Medulla oblongata (tissue), 1 donor: ENCODE data around the gene ZFYVE19.

ENCODE experiments used
- DNase-seq: peaks from one replicate; pipeline ENCODE4 v3.0.0-alpha.2; 2015; ENCODE audit errors: extremely low spot score

Gene ZFYVE19

DNA sequence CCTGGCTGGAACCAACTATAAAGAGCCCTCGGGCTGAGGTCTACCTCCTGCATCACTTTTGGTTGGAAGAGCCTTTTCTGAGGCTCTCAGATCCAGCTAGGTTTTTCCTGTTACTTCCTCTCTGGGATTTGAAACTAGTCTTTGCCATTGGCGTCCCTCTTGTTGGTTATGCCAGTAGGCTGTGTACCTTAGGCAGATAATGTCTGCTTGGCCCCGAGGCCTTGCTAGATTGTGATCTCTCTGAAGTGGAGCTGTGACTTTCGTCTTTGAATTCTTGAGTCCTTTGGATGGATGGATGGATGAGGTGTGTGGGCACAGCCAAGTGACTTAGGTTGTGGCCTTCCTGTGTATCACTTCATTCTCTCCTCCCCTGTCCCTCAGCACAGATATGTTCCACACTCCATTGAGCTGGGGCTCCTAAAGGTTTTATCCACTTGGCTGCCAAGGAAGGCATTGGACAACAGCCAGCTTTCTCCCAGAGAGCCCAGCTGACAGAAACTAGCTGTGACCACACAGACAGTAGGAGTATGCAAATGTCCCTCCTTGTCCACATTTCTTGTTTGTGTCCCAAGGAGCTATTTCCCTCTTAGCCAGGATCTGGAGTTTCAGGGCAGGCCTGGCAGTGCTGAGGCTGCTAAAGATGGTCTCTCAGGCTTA lies 8.3 kb downstream of the ZFYVE19 start:
- DNase-seq: peak; percentile 67

DNA sequence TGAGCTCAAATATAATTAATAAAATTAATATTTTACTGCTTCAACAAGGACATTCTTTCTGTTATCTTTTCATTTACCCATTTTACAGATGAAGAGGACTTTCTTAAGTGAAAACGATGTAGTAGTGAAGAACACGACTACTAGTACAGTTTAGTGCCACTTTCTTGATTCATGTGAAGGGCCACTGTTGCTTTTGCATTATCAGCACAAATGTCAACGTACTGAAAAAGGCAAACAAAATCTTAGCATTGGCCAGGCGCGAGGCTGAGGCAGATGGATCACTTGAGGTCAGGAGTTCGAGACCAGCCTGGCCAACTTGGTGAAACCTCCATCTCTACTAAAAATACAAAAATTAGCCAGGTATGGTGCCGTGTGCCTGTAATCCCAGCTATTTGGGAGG lies 12.2 kb downstream of the ZFYVE19 start:
- DNase-seq: no peak

DNA sequence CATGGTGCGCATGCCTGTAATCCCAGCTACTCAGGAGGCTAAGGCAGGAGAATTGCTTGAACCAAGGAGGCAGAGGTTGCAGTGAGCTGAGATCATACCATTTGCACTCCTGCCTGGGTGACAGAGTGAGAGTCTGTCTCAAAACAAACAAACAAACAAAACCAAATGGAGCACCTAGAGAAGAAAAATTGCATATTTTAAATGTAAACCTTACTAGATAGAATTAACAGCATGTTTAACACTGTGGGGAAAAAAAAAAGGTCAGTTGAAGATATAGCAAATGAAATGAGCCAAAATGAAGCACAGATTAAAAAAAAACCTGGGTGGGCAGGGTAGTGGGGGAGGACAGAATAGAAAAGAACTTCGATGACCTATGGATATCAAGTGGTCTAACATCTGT lies 14.3 kb downstream of the ZFYVE19 start:
- DNase-seq: no peak

DNA sequence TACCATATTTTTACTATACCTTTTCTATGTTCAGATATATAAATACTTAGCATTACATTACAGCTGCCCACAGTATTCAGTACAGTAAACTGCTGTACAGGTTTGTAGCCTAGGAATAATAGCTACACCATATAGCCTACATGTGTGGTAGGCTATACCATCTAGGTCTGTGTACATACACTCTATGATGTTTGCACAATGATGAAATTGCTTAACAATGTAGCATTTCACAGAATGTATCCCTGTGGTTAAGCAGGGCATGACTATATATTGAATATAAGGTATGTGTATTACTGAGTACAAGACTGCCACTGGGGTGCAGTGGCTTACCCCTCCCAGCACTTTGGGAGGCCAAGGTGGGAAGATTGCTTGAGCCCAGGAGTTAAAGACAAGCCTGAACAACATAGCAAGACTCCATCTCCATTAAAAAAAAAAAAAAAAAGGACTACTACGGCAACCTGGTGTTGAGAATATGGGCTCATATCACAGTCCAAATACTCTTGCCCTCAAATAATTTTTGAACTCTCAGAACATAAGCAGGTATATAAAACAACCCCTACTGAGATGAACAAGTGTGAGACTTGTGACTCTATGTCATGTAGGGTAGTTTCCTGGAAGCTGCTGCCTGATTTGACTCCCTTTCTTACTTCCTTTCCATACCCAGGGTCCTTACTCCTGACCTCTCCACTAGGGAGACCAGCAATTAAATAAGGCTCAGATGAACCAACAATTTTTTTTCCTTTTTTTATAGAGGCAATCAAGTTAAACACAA lies 16.9 kb downstream of the ZFYVE19 start:
- no peak for DNase-seq

DNA sequence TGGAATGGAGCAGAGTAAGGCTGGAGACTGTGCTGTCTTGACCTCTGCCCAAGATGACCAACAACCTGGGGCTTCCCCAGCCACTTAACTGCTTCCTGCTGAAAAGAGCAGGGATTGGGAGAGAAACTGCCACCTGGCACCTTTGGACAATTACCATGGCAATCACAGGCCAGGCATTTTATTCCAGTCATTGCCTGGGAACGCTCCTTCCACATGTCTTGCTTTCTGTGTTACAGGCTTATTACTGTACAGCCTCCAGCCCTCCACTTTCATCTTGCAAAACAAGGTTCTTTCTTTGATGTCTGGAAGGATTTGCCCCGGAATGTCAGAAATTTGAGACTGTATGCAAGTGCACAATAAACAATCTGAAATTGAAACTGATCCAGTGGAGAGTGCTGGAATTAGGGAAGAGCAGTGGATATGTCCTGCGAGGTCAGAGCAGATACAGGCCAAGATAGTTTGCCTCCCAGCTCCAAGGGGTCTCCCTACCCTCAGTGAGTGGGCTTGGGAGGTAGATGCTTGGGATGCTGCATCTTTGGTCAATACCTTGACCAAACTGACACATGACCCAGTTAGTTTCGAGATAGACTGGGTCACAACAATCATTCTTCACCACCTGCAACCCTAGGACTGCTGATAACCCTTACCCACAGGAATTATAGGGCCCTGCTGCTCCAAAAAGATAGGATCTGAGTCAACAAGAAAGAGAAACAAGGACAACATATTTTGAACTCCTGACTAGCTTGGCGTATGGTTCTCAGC lies 19.0 kb downstream of the ZFYVE19 start:
- no peak for DNase-seq

- DNase-seq: no peak
Measured at GRCh38 chr15:40826423-40827075, 19.7 kb downstream of the ZFYVE19 start.

DNA sequence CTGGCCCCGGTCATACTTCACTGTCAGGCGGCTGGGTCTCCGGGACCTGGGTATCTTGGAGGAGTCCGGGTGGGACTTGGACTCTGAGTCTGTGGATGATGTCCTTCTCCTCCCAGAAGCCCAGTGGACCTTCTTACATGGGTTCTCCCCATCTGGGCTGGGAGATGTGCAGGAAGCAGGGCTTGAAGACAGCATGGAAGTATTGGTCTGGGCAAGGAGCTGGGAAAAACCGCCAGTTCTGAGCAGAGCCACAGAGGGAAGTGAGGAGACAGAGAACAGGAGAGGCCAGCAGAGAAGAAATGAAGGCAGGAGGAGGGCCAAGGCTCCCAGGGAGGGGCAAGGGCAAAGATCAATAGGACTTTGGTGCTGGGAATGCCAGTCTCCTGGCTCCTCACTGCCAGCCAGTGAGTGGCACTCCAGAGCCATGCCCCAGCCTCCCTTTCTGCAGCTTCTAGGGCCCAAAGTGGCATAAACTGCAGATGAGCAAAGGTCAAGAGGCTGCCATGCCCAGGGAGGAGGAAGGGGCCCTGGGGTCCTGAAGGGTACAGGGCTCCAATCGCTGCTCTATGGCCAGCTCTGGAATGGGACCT lies 21.7 kb downstream of the ZFYVE19 start, which contains the start of gene PPP1R14D:
TSS of gene PPP1R14D (minus strand) at position 262 of the 590 bp plus-strand sequence. CDS start at position 195, 67 bp downstream.
- DNase-seq: no peak

DNA sequence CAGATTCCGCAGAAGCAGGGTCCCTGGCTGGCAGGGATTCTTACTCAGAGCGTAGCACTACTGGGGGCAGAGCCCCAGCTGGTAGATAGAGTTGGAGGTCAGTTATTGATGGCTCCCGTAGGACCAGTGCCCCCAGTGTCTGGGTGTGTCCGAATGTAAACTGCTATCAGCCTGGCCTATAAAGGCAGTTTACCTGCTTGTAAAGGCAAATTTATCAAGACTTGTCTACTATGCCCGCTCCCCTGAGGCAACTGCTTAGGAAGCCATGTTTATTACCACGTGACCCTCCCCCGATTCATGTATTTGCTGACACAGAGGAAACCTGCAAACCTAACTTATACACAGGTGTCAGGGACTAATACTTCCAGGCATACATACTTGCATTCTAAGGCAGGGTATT lies 22.2 kb downstream of the ZFYVE19 start:
- DNase-seq: no peak

GRCh38 chr15:40830884-40831283 lies 24.0 kb downstream of the ZFYVE19 start:
- DNase-seq: no peak

DNA sequence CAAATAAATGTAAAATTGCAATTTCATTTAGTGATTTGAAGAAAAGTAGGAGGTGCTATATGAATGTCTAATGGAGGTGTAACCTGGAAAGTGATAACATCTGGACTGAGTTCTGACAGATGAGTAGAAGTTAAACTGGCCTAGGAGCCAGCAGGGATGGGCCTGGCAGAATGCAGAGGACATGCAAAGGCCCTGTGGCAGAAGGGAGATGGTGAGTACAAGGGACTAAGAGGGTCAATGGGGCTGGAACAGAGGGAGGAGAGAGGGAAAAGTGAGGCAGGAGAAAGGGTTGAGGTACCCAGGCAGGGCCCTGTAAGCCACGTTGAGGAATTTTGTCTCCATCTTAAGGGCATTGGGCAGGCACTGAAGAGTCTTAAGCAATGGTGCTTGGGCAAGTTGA lies 25.0 kb downstream of the ZFYVE19 start:
- DNase-seq: no peak

DNA sequence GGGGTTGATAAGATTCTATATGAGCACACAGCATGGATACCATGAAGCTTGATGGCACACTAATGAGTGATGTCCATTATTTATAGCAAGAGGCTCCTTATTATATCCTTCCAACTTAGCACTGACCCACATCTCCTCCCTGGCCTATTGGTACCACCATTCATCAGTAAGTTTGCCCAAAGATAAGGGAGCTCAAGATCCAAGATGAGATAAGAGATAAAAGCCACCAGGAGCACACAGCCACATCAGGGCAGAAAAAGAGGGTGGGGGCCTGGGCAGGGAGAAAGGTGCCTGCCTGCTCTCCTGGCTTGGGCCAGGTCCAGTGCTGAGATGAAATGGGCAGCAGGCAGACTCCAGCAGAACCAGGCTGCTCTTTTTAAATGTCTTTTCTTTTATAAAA lies 26.0 kb downstream of the ZFYVE19 start:
- DNase-seq: no peak

- no peak for DNase-seq
Measured at GRCh38 chr15:40836020-40836419, 29.1 kb downstream of the ZFYVE19 start.

DNA sequence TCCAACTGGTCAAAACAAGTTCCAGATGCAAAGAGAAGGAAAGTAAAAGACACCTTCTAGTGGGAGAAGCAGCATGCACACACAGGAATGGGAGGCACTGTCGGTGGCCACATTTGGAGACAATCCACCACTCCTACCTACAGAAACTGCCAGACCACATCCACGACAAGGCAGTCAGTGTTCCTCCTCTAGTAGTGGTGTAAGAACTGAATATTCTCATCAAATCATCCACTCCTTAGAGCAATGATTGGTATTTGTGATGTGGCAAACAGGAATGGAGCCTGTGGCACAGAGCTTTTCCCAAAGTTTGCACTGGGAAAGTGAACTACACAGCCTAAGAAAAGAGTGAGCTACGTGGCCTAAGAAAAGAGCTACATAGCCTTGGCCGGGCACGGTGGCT lies 31.9 kb downstream of the ZFYVE19 start:
- DNase-seq: no peak

DNA sequence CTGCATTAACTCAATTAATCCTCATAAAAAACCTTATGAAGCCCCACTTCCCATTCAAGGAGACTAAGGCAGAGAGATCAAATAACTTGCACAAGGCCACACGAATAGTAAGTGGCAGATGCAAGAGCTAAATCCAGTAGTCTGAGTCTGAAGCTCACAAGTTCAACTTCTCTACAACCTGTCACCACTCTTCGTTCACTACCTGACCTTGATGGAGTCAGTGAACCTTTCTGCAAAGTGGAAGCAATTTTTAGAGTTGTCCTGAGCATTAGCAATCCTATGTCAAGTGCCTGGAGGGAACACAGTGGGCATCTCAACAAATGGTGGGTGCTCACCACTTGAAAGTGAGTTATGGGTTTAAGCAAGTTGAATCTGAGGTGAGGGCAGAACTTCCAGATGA lies 34.9 kb downstream of the ZFYVE19 start:
- DNase-seq: no peak

DNA sequence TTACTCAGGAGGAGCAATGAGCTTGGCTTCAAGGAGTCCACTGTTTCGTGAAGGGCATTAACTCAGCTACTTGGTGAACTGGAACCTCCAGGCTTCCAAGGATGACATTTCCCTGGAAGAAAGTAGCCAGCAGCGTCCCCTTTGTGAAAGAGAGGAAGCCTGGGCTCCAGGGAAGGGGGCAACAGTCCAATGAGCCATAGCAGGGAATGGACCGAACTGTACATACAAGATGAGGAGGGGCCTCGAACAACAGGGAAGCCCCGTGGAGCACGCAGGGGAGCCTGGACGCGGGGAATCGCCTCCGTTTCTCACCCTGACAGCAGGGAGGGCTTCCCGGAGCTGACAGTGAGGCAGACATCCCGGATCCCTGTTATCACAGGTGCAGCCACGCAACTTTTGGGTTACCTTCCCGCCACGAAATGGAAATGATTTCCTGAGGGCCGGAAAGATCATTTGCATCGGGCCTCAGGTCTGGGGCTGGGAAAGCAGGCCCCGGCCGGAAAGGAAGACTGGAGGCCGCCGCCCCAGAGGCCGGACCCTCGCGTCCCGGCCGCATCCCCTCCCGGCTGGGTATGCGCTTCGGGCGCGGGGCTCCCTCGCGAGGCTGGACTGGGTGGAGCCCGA lies 36.5 kb downstream of the ZFYVE19 start:
- DNase-seq: no peak

DNA sequence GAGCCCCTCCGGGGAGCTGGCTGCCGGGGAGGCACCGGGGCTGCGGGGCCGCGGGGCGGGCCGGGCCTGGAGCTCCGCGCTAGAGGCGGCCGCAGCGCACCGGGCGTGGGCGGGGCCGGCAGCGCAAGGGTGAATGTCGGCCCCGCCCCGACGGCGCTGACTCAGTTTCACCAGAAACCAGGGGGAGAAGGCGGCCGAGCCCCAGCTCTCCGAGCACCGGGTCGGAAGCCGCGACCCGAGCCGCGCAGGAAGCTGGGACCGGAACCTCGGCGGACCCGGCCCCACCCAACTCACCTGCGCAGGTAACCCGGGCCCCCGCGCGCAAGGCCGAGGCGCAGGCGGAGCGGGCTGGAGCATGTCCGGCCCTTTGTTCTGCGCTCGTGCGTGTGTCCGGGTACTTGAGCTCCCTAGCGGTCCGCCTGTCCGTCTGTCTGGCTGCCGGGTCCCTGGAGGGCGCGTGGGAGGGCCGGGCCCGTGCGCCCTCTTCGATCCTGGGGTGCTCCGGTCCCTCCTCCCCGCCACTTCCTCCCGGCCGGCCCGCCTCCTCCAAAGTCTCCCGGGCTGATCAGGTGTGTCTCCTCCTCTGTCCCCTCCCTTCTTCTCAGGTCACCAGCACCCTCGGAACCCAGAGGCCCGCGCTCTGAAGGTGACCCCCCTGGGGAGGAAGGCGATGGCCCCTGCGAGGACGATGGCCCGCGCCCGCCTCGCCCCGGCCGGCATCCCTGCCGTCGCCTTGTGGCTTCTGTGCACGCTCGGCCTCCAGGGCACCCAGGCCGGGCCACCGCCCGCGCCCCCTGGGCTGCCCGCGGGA lies 37.2 kb downstream of the ZFYVE19 start, which contains the start of gene SPINT1:
TSS of gene SPINT1 (plus strand) at position 164 of the 811 bp plus-strand sequence. CDS start at position 671, 507 bp downstream.
- DNase-seq: no peak

DNA sequence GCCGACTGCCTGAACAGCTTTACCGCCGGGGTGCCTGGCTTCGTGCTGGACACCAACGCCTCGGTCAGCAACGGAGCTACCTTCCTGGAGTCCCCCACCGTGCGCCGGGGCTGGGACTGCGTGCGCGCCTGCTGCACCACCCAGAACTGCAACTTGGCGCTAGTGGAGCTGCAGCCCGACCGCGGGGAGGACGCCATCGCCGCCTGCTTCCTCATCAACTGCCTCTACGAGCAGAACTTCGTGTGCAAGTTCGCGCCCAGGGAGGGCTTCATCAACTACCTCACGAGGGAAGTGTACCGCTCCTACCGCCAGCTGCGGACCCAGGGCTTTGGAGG lies 37.8 kb downstream of the ZFYVE19 start:
- DNase-seq: no peak

DNA sequence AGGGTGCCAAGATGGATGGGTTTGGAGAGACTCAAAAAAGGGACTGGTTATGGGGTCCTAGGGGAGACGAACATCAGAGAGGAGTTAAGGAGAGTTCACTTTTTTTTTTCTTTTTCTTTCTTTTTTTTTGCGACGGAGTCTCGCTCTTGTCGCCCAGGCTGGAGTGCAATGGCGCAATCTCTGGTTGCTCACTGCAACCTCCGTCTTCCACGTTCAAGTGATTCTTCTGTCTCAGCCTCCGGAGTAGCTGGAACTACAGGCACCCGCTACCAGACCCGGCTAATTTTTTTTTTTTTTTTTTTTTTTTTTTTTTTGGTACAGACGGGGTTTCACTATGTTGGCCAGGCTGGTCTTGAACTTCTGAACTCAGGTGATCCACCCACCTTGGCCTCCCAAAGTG lies 38.1 kb downstream of the ZFYVE19 start:
- no peak for DNase-seq

DNA sequence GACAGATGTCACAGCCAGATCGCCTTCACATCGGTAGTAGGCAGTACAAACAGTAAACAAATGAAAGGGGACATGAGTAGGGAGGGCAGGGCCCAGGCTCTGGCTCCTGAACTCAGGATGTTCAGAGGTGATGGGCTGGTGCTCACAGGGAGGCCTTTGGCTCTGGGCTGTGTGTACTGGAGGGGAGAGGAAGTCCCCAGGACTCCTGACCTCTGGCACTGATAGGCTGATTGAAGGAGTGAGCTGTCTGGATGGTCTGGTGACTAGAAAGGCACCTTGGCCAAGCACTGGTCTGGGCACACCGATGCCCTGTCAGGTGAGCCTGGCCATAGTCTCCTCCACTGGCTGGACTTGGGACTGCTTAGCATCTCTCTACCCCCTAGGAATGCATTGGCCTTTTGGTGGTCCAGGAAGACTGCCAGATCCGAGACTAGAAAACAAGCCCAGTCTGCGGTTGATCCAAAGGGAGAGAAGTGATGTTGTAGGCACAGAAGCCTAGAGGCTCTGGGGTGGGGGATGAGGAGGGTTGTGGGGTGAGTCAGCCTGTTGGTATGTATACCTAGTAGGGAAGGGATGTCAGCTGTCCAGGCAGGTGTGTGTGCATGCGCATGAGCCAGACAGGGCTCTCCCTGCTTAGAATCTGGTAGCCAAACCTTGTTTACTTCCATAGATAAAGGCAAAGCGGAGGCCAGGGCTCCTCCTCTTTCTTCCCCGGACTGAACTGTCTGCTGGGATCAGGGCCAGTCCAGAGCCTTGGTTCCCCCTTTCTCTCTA lies 38.8 kb downstream of the ZFYVE19 start:
- no peak for DNase-seq

DNA sequence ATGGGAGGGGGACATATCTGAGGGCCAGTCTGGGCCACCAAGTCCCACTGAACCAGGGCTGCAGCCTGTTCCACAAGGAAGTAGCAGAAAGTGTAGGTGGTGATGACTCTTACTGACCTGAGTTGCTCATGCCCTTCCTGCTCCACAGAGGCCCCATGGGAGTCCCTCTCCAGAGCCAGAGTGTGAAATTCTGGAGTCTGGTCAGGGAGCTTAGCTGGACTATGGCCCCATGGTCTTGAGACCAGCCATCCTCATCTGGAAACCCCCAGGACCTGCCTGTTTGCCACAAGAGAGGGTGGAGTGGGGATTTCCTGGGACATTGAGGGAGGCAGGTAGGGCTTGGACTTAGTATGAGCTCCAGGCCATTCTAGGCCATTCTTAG lies 39.9 kb downstream of the ZFYVE19 start:
- DNase-seq: no peak
